Measurements from ENCODE around the gene NXPH3. TPM values are rescaled to one million over a fixed set of nuclear protein-coding genes. Genes with fewer than 3 reads are reported as not detected.

NXPH3 gene
- total and polyA plus RNA-seq, 2 donors (not counting 3 experiments of a cell fraction or from before 2014, with no cell fraction given): 1.7 to 2.0 TPM

DNA sequence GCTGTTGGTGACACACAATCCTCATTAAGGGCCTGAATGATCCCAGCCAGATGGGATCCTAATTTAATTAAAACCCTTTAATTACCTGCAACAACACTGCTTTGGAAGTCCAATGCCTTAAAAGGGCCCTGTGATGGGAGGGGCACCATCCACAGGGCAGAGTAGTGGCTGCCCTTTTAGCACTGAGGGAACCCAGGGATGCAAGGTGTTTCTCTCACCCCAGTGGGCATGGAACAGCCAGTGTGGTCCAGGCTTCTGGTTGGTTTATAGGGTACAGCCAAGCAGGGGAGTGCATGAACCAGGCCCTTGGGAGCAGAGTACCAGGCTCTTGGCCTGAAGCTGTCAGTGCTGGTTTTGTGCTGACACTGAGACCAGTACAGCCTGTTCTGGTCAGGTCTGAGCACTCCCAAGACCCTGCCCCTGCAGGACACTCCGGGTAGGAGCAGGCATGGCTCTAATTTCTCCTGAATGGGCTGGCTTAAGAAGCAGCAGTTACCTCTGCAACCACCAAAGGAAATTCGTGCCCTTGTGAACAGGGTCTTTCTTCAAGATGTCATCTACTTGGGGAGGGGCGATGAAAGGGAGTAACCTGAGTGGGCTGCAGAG lies 9.9 kb downstream of the NXPH3 start:
- ChIA-PET POLR2A (no interaction called here), CTCF (no interaction called here)
- no peaks in the 10 kb centered on the region for H3K36me3 ChIP-seq (ENCODE audit: control insufficient read depth in 2 of 2, extremely low read depth in 1 of 2, insufficient read depth in 2 of 2, low read length in 2 of 2)
- BruUV-seq (replicated peaks): no TSS peak
- intact Hi-C loops (cut with micrococcal nuclease): no loop called here
- no peak for TF ChIP-seq MYC (IDR thresholded peaks at IDR 0.05; ENCODE audit: low read depth, low read length)
- TF ChIP-seq, protein P1, sequence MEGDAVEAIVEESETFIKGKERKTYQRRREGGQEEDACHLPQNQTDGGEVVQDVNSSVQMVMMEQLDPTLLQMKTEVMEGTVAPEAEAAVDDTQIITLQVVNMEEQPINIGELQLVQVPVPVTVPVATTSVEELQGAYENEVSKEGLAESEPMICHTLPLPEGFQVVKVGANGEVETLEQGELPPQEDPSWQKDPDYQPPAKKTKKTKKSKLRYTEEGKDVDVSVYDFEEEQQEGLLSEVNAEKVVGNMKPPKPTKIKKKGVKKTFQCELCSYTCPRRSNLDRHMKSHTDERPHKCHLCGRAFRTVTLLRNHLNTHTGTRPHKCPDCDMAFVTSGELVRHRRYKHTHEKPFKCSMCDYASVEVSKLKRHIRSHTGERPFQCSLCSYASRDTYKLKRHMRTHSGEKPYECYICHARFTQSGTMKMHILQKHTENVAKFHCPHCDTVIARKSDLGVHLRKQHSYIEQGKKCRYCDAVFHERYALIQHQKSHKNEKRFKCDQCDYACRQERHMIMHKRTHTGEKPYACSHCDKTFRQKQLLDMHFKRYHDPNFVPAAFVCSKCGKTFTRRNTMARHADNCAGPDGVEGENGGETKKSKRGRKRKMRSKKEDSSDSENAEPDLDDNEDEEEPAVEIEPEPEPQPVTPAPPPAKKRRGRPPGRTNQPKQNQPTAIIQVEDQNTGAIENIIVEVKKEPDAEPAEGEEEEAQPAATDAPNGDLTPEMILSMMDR (IDR thresholded peaks at IDR 0.05; ENCODE audit: extremely low read depth in 1 of 2, insufficient read depth in 1 of 2, low read depth in 1 of 2, low read length in 2 of 2): peak; percentile 14 to 22
- dilution Hi-C loops (cut with MboI; ENCODE audit: extremely low pct_ligation_motif_present, low sequenced_read_pairs): no loop called here
- H3K27me3 ChIP-seq (ENCODE audit: control insufficient read depth in 2 of 2, insufficient read depth in 2 of 2, low read length in 2 of 2): no peaks in the 10 kb centered on the region
- H3K9me1 ChIP-seq (replicated peaks; ENCODE audit: control insufficient read depth, extremely low read depth, insufficient read depth, low read length): no peaks in the 10 kb centered on the region
- H3K4me2 ChIP-seq (ENCODE audit: insufficient read depth, low read length): no peak overlapping the region
- no peaks in the 10 kb centered on the region for H3K79me2 ChIP-seq (ENCODE audit: control insufficient read depth, insufficient read depth, low read length)
- H3K27ac ChIP-seq (ENCODE audit: insufficient read depth, low read depth, low read length): no peak overlapping the region
- FAIRE-seq (no peak), DNase-seq (ENCODE audit: low read depth, low spot score) (no peak)
- no peak overlapping the region for H3K4me3 ChIP-seq (replicated peaks in 1 of 3; ENCODE audit: insufficient read depth in 1 of 3, low read depth in 1 of 3, low read length in 3 of 3)
- H4K20me1 ChIP-seq (replicated peaks; ENCODE audit: control insufficient read depth, extremely low read depth, insufficient read depth, low read length): no peaks in the 10 kb centered on the region
- peaks cover 6% of the 10 kb centered on the region for H3K4me1 ChIP-seq (ENCODE audit: control insufficient read depth, extremely low read depth, insufficient read depth, low read length)
- no peaks in the 10 kb centered on the region for H3K9me3 ChIP-seq (replicated peaks; ENCODE audit: control insufficient read depth, insufficient read depth, low read length)
- H3K9ac ChIP-seq (replicated peaks; ENCODE audit: extremely low read depth, insufficient read depth, low read length): no peak overlapping the region
- H2AFZ ChIP-seq (ENCODE audit: low read depth, low read length): no peak overlapping the region

DNA sequence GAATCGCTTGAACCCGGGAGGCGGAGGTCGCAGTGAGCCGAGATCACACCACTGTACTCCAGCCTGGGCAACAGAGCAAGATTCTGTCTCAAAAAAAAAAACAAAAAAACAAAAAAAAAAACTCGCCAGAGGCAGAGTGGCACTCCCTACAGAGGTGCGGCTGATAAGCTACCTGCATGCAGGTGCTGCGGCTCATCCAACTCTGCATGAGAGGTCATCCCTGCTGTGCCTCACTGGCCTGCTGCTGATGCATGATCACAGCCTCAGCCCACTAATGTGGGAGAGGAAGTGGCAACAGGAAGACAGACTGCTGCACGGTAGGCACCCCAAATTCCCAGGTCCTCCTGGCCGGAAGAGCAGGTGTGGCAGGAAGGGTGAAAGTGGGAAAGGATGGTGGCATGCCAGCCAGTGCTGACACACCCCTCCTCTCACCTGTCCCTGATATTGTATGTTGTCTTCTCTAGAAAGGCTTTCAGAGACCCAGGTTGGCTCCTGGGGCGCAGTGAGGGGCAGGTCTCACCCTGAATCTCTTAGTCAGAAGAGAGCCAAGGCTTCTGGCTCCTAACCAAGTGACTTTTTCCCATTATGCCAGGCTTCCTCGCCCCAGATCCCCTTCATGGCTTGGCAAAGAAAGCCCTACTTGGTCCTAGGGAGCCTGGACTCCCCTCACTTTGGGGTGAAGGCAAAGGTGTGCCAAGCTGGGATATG lies 11.8 kb downstream of the NXPH3 start:
- FAIRE-seq: peak; percentile 42
- H3K27ac ChIP-seq (ENCODE audit: insufficient read depth, low read depth, low read length): no peak overlapping the region
- H4K20me1 ChIP-seq (replicated peaks; ENCODE audit: control insufficient read depth, extremely low read depth, insufficient read depth, low read length): no peaks in the 10 kb centered on the region
- no peaks in the 10 kb centered on the region for H3K27me3 ChIP-seq (ENCODE audit: control insufficient read depth in 2 of 2, insufficient read depth in 2 of 2, low read length in 2 of 2)
- ChIA-PET POLR2A (no interaction called here), CTCF (interaction anchor here (1.0 to 1.6 kb wide), 3 partner anchors 11 to 17 kb away, joined by 3 to 5 read pairs (median 3); no protein-coding TSS in a partner anchor)
- BruUV-seq (replicated peaks): no TSS peak
- H3K9ac ChIP-seq (replicated peaks; ENCODE audit: extremely low read depth, insufficient read depth, low read length): no peak overlapping the region
- TF ChIP-seq, protein P2, sequence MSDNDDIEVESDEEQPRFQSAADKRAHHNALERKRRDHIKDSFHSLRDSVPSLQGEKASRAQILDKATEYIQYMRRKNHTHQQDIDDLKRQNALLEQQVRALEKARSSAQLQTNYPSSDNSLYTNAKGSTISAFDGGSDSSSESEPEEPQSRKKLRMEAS (IDR thresholded peaks at IDR 0.05; ENCODE audit: insufficient read depth, insufficient read length): no peak
- TF ChIP-seq JUN (IDR thresholded peaks at IDR 0.05; ENCODE audit: borderline replicate concordance, insufficient read depth, insufficient read length, low read depth) (no peak), POLR2AphosphoS5 (IDR thresholded peaks at IDR 0.05; ENCODE audit: insufficient read depth, low read depth, low read length) (no peak), POLR2A (IDR thresholded peaks at IDR 0.05; ENCODE audit: low read depth, low read length) (no peak), MYC (IDR thresholded peaks at IDR 0.05; ENCODE audit: low read depth, low read length) (no peak), GATA2 (IDR thresholded peaks at IDR 0.05; ENCODE audit: insufficient read depth, insufficient read length, low read depth, low read length) (no peak), FOS (IDR thresholded peaks at IDR 0.05; ENCODE audit: borderline replicate concordance, insufficient read depth, low read length) (no peak), EZH2 (IDR thresholded peaks at IDR 0.05; ENCODE audit: borderline replicate concordance, low read depth, low read length, severe bottlenecking) (no peak)
- TF ChIP-seq, protein P1 (IDR thresholded peaks at IDR 0.05; ENCODE audit: extremely low read depth in 1 of 2, insufficient read depth in 1 of 2, low read depth in 1 of 2, low read length in 2 of 2): no peak
- H3K9me3 ChIP-seq (replicated peaks; ENCODE audit: control insufficient read depth, insufficient read depth, low read length): no peaks in the 10 kb centered on the region
- H3K9me1 ChIP-seq (replicated peaks; ENCODE audit: control insufficient read depth, extremely low read depth, insufficient read depth, low read length): no peaks in the 10 kb centered on the region
- intact Hi-C loops (cut with micrococcal nuclease): no loop called here
- no peak overlapping the region for H2AFZ ChIP-seq (ENCODE audit: low read depth, low read length)
- dilution Hi-C loops (cut with MboI; ENCODE audit: extremely low pct_ligation_motif_present, low sequenced_read_pairs): no loop called here
- H3K4me2 ChIP-seq (ENCODE audit: insufficient read depth, low read length): no peak overlapping the region
- DNase-seq (ENCODE audit: low read depth, low spot score): no peak
- H3K4me1 ChIP-seq (ENCODE audit: control insufficient read depth, extremely low read depth, insufficient read depth, low read length): peaks cover 4% of the 10 kb centered on the region
- no peaks in the 10 kb centered on the region for H3K79me2 ChIP-seq (ENCODE audit: control insufficient read depth, insufficient read depth, low read length)
- H3K4me3 ChIP-seq (replicated peaks in 1 of 3; ENCODE audit: insufficient read depth in 1 of 3, low read depth in 1 of 3, low read length in 3 of 3): no peak overlapping the region
- H3K36me3 ChIP-seq (ENCODE audit: control insufficient read depth in 2 of 2, extremely low read depth in 1 of 2, insufficient read depth in 2 of 2, low read length in 2 of 2): no peaks in the 10 kb centered on the region

All from endothelial cell of umbilical vein (primary cell).